ENCODE measurements around the gene TNN. TPM values are rescaled to one million over a fixed set of nuclear protein-coding genes. Genes with fewer than 3 reads are reported as not detected.
A peak's percentile ranks its signal among the peaks of the same experiment; 100 is the strongest.

TNN gene
- total and polyA plus RNA-seq, 5 donors from 2014 or later = 0.09 TPM; not detected in 4

GRCh38 chr1:175072099-175072951, 4.7 kb downstream of the TNN start:
- H3K4me1 ChIP-seq (ENCODE audit: control insufficient read depth, insufficient read depth, low read length, poor library complexity, severe bottlenecking) = no peaks in the 10 kb centered on the region
- H3K27ac ChIP-seq (ENCODE audit: insufficient read depth, low read length, poor library complexity, severe bottlenecking) = no peak overlapping the region
- no peaks in the 10 kb centered on the region for H3K9me3 Mint-ChIP-seq
- ATAC-seq (ENCODE audit: low read depth in 2 of 2) (peak in 1 of 2 donors; percentile 44), DNase-seq (peak in 1 of 3 donors; percentile 29)
- peak overlapping the region in 1 of 3 donors; percentile 21 for H3K27ac Mint-ChIP-seq
- H3K4me1 Mint-ChIP-seq = peaks cover 0 to 9% (median 0%) of the 10 kb centered on the region in 4 donors
- H3K27me3 ChIP-seq (ENCODE audit: control insufficient read depth, insufficient read depth, low read length) = peaks cover 4% of the 10 kb centered on the region
- H3K4me3 ChIP-seq (ENCODE audit: low read depth, low read length) = peak overlapping the region; percentile 31
- H3K9me3 ChIP-seq (ENCODE audit: control insufficient read depth in 2 of 2, low read length in 2 of 2) = no peaks in the 10 kb centered on the region
- H3K27me3 Mint-ChIP-seq = peaks cover 36% of the 10 kb centered on the region
- H3K36me3 ChIP-seq (ENCODE audit: control insufficient read depth, insufficient read depth, low read length) = no peaks in the 10 kb centered on the region
- H3K4me3 Mint-ChIP-seq = peak overlapping the region in 2 of 4 donors; percentile 25 to 34
- no peaks in the 10 kb centered on the region for H3K36me3 Mint-ChIP-seq

- Mint-ChIP-seq H3K4me3 (no peak overlapping the region), H3K27ac (no peak overlapping the region), H3K4me1 (peaks cover 0 to 9% (median 0%) of the 10 kb centered on the region in 4 donors), H3K27me3 (peaks cover 29% of the 10 kb centered on the region), H3K9me3 (no peaks in the 10 kb centered on the region), H3K36me3 (no peaks in the 10 kb centered on the region)
- no peaks in the 10 kb centered on the region for H3K36me3 ChIP-seq (ENCODE audit: control insufficient read depth, insufficient read depth, low read length)
- H3K27me3 ChIP-seq (ENCODE audit: control insufficient read depth, insufficient read depth, low read length) = peaks cover 2% of the 10 kb centered on the region
- no peak for DNase-seq
- H3K4me3 ChIP-seq (ENCODE audit: low read depth, low read length) = no peak overlapping the region
- no peaks in the 10 kb centered on the region for H3K4me1 ChIP-seq (ENCODE audit: control insufficient read depth, insufficient read depth, low read length, poor library complexity, severe bottlenecking)
- H3K27ac ChIP-seq (ENCODE audit: insufficient read depth, low read length, poor library complexity, severe bottlenecking) = no peak overlapping the region
- H3K9me3 ChIP-seq (ENCODE audit: control insufficient read depth in 2 of 2, low read length in 2 of 2) = no peaks in the 10 kb centered on the region
- no peak for ATAC-seq (ENCODE audit: low read depth in 2 of 2)
These were observed 5.4 kb downstream of the TNN start for GRCh38 chr1:175073061-175073460.

- peaks cover 2% of the 10 kb centered on the region for H3K27me3 ChIP-seq (ENCODE audit: control insufficient read depth, insufficient read depth, low read length)
- ATAC-seq (ENCODE audit: low read depth in 2 of 2) = no peak
- no peaks in the 10 kb centered on the region for H3K4me1 ChIP-seq (ENCODE audit: control insufficient read depth, insufficient read depth, low read length, poor library complexity, severe bottlenecking)
- no peaks in the 10 kb centered on the region for H3K9me3 ChIP-seq (ENCODE audit: control insufficient read depth in 2 of 2, low read length in 2 of 2)
- peaks cover 23% of the 10 kb centered on the region for H3K27me3 Mint-ChIP-seq
- no peak overlapping the region for H3K4me3 ChIP-seq (ENCODE audit: low read depth, low read length)
- H3K27ac Mint-ChIP-seq = no peak overlapping the region
- DNase-seq = no peak
- peaks cover 0 to 9% (median 0%) of the 10 kb centered on the region in 4 donors for H3K4me1 Mint-ChIP-seq
- H3K27ac ChIP-seq (ENCODE audit: insufficient read depth, low read length, poor library complexity, severe bottlenecking) = no peak overlapping the region
- H3K4me3 Mint-ChIP-seq = no peak overlapping the region
- no peaks in the 10 kb centered on the region for H3K36me3 Mint-ChIP-seq
- no peaks in the 10 kb centered on the region for H3K36me3 ChIP-seq (ENCODE audit: control insufficient read depth, insufficient read depth, low read length)
- no peaks in the 10 kb centered on the region for H3K9me3 Mint-ChIP-seq
These were observed 6.0 kb downstream of the TNN start for GRCh38 chr1:175073633-175074032.

GRCh38 chr1:175075572-175076568, 8.2 kb downstream of the TNN start:
- Histone ChIP-seq H3K27ac (ENCODE audit: insufficient read depth, low read length, poor library complexity, severe bottlenecking) (no peak overlapping the region), H3K9me3 (ENCODE audit: control insufficient read depth in 2 of 2, low read length in 2 of 2) (no peaks in the 10 kb centered on the region), H3K4me1 (ENCODE audit: control insufficient read depth, insufficient read depth, low read length, poor library complexity, severe bottlenecking) (no peaks in the 10 kb centered on the region), H3K27me3 (ENCODE audit: control insufficient read depth, insufficient read depth, low read length) (peaks cover 2% of the 10 kb centered on the region), H3K4me3 (ENCODE audit: low read depth, low read length) (no peak overlapping the region), H3K36me3 (ENCODE audit: control insufficient read depth, insufficient read depth, low read length) (no peaks in the 10 kb centered on the region)
- peaks cover 0 to 9% (median 0%) of the 10 kb centered on the region in 4 donors for H3K4me1 Mint-ChIP-seq
- H3K9me3 Mint-ChIP-seq = no peaks in the 10 kb centered on the region
- DNase-seq (no peak), ATAC-seq (ENCODE audit: low read depth in 2 of 2) (peak in 1 of 2 donors; percentile 7)
- no peak overlapping the region for H3K4me3 Mint-ChIP-seq
- peaks cover 16% of the 10 kb centered on the region for H3K27me3 Mint-ChIP-seq
- H3K36me3 Mint-ChIP-seq = no peaks in the 10 kb centered on the region
- H3K27ac Mint-ChIP-seq = no peak overlapping the region

GRCh38 chr1:175077356-175078030, 9.9 kb downstream of the TNN start:
- no peaks in the 10 kb centered on the region for H3K36me3 ChIP-seq (ENCODE audit: control insufficient read depth, insufficient read depth, low read length)
- no peaks in the 10 kb centered on the region for H3K4me1 ChIP-seq (ENCODE audit: control insufficient read depth, insufficient read depth, low read length, poor library complexity, severe bottlenecking)
- H3K27ac Mint-ChIP-seq = no peak overlapping the region
- H3K4me3 ChIP-seq (ENCODE audit: low read depth, low read length) = no peak overlapping the region
- H3K36me3 Mint-ChIP-seq = no peaks in the 10 kb centered on the region
- H3K4me3 Mint-ChIP-seq = no peak overlapping the region
- ATAC-seq (ENCODE audit: low read depth in 2 of 2) = no peak
- H3K4me1 Mint-ChIP-seq = peaks cover 0 to 3% (median 0%) of the 10 kb centered on the region in 4 donors
- peaks cover 2% of the 10 kb centered on the region for H3K27me3 ChIP-seq (ENCODE audit: control insufficient read depth, insufficient read depth, low read length)
- peaks cover 13% of the 10 kb centered on the region for H3K27me3 Mint-ChIP-seq
- H3K9me3 Mint-ChIP-seq = no peaks in the 10 kb centered on the region
- no peak overlapping the region for H3K27ac ChIP-seq (ENCODE audit: insufficient read depth, low read length, poor library complexity, severe bottlenecking)
- no peaks in the 10 kb centered on the region for H3K9me3 ChIP-seq (ENCODE audit: control insufficient read depth in 2 of 2, low read length in 2 of 2)
- DNase-seq = no peak

GRCh38 chr1:175078629-175079028, 11.0 kb downstream of the TNN start:
- no peaks in the 10 kb centered on the region for H3K9me3 Mint-ChIP-seq

GRCh38 chr1:175079338-175079737, 11.7 kb downstream of the TNN start:
- Mint-ChIP-seq H3K36me3 (no peaks in the 10 kb centered on the region), H3K27me3 (peaks cover 10% of the 10 kb centered on the region), H3K4me3 (no peak overlapping the region), H3K4me1 (peaks cover 0 to 1% (median 0%) of the 10 kb centered on the region in 4 donors), H3K27ac (no peak overlapping the region), H3K9me3 (no peaks in the 10 kb centered on the region)
- Histone ChIP-seq H3K9me3 (ENCODE audit: control insufficient read depth in 2 of 2, low read length in 2 of 2) (no peaks in the 10 kb centered on the region), H3K4me1 (ENCODE audit: control insufficient read depth, insufficient read depth, low read length, poor library complexity, severe bottlenecking) (no peaks in the 10 kb centered on the region), H3K27ac (ENCODE audit: insufficient read depth, low read length, poor library complexity, severe bottlenecking) (no peak overlapping the region), H3K36me3 (ENCODE audit: control insufficient read depth, insufficient read depth, low read length) (no peaks in the 10 kb centered on the region), H3K4me3 (ENCODE audit: low read depth, low read length) (no peak overlapping the region), H3K27me3 (ENCODE audit: control insufficient read depth, insufficient read depth, low read length) (peaks cover 5% of the 10 kb centered on the region)
- no peak for DNase-seq
- ATAC-seq (ENCODE audit: low read depth in 2 of 2) = no peak

More at GRCh38 chr1:175078629-175079028, 11.0 kb downstream of the TNN start:
- H3K27ac ChIP-seq (ENCODE audit: insufficient read depth, low read length, poor library complexity, severe bottlenecking) = no peak overlapping the region
- no peaks in the 10 kb centered on the region for H3K36me3 Mint-ChIP-seq
- ATAC-seq (ENCODE audit: low read depth in 2 of 2) = no peak
- no peak overlapping the region for H3K27ac Mint-ChIP-seq
- H3K4me1 ChIP-seq (ENCODE audit: control insufficient read depth, insufficient read depth, low read length, poor library complexity, severe bottlenecking) = no peaks in the 10 kb centered on the region
- no peaks in the 10 kb centered on the region for H3K4me1 Mint-ChIP-seq
- H3K27me3 ChIP-seq (ENCODE audit: control insufficient read depth, insufficient read depth, low read length) = peaks cover 2% of the 10 kb centered on the region
- H3K27me3 Mint-ChIP-seq = peaks cover 10% of the 10 kb centered on the region
- no peak overlapping the region for H3K4me3 ChIP-seq (ENCODE audit: low read depth, low read length)
- no peaks in the 10 kb centered on the region for H3K36me3 ChIP-seq (ENCODE audit: control insufficient read depth, insufficient read depth, low read length)
- no peak for DNase-seq
- H3K9me3 ChIP-seq (ENCODE audit: control insufficient read depth in 2 of 2, low read length in 2 of 2) = no peaks in the 10 kb centered on the region
- H3K4me3 Mint-ChIP-seq = no peak overlapping the region
